HG03439 (cell line): ENCODE measurements around the gene MYO3A.
A peak's percentile ranks its signal among the peaks of the same experiment; 100 is the strongest.

Experiments used
- ATAC-seq: cut with Tn5 transposase; IDR thresholded peaks from one replicate; pipeline ENCODE4 v1.9.1; 2021; ENCODE audit warnings: mild to moderate bottlenecking, moderate library complexity; ENCODE audit not compliant: unreplicated experiment

MYO3A gene, protein sequence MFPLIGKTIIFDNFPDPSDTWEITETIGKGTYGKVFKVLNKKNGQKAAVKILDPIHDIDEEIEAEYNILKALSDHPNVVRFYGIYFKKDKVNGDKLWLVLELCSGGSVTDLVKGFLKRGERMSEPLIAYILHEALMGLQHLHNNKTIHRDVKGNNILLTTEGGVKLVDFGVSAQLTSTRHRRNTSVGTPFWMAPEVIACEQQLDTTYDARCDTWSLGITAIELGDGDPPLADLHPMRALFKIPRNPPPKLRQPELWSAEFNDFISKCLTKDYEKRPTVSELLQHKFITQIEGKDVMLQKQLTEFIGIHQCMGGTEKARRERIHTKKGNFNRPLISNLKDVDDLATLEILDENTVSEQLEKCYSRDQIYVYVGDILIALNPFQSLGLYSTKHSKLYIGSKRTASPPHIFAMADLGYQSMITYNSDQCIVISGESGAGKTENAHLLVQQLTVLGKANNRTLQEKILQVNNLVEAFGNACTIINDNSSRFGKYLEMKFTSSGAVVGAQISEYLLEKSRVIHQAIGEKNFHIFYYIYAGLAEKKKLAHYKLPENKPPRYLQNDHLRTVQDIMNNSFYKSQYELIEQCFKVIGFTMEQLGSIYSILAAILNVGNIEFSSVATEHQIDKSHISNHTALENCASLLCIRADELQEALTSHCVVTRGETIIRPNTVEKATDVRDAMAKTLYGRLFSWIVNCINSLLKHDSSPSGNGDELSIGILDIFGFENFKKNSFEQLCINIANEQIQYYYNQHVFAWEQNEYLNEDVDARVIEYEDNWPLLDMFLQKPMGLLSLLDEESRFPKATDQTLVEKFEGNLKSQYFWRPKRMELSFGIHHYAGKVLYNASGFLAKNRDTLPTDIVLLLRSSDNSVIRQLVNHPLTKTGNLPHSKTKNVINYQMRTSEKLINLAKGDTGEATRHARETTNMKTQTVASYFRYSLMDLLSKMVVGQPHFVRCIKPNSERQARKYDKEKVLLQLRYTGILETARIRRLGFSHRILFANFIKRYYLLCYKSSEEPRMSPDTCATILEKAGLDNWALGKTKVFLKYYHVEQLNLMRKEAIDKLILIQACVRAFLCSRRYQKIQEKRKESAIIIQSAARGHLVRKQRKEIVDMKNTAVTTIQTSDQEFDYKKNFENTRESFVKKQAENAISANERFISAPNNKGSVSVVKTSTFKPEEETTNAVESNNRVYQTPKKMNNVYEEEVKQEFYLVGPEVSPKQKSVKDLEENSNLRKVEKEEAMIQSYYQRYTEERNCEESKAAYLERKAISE (N-terminal part only)

DNA sequence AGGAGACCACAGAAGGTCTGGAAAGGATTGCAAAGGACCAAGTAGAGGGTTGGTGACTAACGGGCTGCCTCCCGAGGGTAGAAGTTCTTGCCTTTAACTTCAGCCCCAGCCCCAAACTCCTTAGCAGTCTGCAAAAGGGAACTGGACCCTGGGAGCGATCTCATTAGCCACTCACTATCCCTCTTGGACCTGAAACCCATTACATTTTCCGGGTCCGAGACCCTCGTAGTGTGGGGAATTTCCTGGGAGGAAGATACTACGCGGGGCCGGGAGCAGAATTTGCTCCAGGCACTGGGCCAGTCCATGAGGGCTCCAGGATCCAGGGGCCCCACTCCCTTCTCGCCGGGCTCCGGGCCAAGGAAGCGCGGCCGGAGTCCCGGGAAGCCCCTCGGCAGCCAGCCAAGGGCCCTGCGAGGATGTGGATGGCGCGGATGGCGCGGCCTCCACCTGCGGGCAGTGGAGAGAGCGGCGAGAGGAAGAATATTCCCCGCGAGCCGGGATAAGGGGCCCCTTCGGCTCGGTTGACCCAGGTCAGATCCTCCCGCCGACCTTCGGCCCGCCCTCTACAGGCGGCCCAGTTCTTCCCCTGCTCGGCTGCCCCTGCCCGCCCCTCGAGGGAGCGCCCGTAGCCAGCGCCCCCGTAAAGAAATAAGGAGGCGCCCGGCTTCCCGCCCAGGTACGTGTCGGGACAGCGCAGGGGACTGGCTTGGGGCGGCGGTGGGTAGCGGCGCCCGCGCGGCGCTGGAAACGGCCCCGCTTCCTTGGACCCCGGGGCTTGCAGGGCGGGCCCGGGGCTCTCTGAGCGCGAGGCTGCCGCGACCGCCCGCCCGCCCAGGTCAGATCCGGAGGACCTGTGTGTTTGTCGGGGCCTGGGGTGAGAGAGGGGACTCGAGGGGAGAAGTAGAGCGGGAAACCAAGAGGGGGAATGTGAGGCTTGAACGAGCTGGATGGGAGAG lies at the start of gene MYO3A:
MYO3A (plus strand) TSS at position 577 of the 956 bp plus-strand sequence. CDS start 17,882 bp downstream, outside the sequence.
- ATAC-seq: no peak

DNA sequence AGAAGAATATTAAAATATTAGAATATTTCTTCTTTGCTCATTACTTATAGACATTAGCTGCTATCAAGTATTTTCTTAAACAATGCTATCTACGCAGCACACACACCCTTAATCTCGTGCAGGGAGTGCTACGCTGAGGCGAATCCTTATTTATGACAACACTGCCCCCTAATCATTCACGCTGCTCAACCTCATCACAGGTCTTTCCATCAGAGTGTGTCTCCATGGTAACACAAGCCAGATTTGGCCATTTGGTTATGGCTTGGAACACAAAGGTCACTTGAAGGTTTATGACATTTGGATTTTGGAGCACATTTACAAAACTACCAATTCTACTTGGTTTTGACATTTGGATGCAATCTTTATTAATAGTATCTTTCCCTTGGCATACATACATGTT lies 45.4 kb upstream of the MYO3A start:
- no peak for ATAC-seq

DNA sequence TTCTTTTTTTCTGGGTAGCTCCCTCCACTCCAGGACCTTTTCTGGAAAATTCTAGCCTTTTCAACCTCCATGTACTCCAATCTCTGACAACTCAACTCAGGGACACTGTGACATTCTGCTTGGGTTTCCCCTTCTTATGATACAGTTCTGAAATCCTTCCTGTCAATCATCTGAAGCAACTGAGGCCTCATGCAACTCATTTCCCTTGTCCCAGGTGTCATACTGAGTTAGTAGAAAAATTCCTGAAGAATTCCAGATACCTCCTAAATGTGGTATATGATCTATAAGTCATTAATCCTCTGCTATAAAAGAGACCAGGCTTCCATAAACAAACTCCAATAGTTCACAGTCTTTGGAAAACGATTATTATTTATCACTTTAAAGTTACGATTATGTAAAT lies 43.0 kb upstream of the MYO3A start:
- ATAC-seq: no peak

DNA sequence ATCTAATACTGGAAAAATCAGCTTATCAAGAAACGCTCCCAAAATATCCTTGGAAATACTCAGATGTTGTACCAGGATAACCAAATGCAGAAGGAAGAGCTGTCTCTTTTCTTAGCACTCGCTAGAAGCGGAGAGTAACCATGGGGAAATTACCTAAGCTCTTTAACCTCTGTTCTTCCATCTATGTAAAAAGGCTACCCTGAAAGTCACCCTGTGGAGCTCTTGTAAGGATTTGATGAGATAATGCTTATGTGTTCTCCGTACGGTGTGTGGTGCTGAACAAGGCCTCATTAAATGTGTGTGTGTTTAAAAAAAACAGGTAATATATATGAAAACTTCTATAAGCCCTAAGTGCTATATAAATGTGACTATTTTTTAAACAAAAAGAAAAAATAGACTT lies 38.2 kb upstream of the MYO3A start:
- ATAC-seq: no peak

DNA sequence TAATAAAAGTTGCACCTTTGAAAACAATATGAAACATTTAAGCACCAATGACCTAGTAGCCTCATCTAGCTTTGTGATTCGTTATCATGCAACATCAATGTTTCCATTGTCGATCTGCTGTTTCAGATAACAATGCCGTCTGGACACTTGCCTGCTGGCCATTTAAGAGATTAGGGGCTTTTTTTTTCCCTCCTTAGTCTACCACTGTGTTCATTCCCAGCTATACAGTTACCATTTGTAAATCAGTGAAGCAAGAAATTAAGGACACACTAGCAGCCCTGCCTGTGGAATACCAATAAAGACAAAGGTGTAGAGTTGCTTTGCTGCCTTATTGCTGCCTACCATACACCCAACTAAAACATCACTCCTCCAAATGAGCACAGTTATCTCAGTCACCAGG lies 37.6 kb upstream of the MYO3A start:
- ATAC-seq: no peak

DNA sequence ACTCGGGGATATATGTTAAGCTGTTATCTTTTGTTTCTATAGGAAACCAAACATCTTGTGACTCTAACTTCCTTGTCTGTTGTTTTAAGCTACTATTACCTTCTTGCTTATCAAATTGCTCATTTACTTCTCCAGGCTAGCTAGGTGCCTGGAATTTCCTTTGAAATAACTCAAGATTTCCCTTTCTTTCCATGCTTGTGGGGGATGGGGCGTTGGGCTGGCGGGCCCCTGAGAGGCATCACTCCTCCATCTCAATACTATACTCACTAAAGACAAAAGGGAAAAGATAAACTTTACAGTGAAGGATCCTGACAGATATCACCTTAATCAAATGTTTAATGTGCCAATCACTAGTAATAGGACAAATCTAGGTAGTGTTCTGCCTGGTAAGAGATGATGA lies 34.7 kb upstream of the MYO3A start:
- ATAC-seq: no peak

DNA sequence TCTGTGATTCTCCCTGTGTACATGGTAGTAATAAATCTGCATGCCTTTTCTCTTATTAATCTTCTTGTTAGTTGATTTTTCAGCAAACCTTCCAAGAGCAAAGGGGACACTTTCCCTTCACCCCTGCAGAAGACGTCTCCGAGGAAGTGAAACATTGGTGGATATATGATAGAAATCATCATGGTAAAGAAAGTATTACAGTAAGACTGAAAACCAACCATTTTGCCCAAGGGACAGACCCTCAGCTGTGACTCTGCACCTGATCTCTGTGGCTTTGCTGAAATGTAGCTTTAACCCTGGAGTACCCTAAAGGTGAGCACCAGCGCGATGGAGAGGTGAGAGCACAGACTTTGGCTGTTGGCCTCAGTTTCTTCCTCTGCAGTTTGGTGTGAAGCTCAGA lies 32.8 kb upstream of the MYO3A start:
- peak; percentile 65 for ATAC-seq

DNA sequence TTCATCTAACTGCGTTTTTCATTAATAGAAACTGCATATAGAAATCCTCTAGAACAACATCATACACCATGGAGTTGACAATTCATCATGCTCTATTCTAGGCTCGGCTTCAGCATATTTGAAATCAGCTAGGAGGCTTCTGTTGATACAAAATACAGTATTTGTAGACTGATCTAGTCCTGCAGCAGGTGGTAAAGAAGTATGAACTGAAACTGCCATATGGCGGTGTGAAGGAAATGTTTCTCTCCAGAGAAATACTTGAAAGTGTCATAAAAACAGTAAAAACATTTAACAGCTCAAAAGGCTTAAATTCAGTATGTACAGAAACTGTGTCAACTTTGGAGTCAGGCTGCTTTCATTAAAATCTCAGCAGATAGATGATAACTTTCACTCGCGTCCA lies 32.0 kb upstream of the MYO3A start:
- no peak for ATAC-seq

DNA sequence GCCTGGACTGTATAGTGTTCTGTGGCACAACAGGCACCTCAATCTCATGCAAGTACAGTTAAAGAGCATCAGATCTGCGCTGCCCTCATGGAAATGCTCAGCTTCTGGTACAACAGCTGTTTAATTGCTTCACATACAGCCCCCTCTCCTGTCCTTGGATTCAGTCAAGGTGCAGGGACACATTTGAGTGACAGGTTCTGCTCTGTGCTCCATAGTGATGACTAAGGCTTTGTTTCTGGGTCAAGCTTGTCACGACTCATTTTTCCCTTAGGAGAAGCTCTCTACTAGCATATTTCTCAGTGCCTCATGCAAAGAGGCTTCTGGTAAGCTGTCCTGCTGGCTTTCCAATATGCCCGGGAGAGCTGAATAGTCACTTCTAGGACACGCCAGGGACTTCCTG lies 26.8 kb upstream of the MYO3A start:
- no peak for ATAC-seq

DNA sequence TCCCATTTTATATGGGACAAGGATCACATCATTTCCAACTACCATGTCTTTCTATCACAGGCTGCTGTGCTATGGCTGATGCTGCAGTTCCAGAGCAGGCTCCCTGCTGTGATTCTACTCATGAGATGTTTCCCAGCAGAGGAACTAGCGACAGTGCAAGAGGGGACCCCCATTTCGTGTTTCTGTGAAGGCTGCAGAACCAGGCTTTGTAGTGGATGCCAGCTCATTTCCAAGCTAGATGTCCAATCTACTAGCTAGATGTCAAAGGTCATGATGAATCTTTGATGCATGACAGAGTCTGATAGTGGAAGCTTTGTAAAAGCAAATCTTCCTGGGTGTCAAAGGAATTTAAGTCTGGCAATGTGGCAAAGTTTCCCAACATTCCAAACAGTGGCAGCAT lies 21.2 kb upstream of the MYO3A start:
- no peak for ATAC-seq

DNA sequence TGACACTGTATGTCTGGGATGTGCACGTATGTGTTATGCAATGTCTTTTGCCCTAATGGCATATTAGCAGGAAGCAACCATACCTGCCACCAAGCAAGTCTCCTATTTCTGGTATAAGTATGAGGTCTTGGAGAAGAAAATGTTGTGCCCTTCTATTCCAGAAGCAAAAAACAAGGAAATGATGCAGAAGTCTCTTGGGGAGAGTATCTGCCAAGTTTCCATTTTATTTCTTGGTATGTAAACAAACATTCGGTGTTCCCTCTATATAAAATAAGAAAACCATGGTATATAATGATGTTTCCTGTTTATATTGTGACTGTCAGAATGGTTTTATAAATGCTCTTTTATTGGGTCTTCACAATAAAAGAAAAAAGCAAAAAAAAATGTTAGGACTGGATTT lies 19.3 kb upstream of the MYO3A start:
- ATAC-seq: no peak

DNA sequence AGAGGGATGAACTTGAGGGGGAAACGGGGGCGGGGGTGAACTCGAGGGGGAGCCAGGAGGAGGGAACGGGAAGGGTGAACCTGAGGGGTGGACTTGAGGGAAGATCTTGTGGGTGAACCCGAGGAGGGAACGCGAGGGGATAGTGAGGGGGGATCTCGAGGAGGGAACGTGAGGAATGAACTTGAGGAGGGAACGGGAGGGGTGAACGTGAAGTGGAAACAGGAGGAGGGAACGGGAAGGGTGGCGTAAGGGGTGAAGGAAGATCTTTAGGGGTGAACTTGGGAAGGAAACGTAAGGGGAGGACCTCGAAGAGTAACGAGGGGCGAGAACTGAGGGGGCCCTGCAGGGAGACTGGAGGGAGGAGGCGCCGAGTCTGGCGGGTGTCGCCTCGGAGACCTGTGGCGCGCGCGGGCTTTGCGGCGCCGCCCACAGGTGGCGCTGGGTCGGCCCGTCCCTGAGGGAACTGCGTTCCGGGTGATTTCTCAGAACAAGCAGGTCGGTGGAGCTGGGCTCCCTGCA lies 651 bp downstream of the MYO3A start:
- no peak for ATAC-seq

DNA sequence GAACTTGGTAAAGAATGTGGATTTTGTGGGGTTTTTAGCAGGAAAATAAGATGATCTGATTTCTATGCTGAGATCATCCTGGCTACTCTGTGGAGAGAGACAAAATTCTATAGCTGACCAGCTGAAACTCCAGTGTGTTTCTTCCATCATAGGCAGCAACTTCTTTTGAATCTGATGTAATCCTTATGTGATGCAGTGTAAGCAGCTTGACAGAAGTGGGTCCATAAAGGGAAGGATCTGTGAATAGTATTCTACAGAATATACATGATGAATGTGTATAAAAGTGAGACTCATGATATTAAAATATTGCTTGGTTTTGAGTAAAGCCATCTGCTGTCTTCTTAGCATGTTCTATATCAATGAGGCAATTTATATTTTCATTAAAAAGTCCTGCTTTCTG lies 4.4 kb downstream of the MYO3A start:
- ATAC-seq: no peak

DNA sequence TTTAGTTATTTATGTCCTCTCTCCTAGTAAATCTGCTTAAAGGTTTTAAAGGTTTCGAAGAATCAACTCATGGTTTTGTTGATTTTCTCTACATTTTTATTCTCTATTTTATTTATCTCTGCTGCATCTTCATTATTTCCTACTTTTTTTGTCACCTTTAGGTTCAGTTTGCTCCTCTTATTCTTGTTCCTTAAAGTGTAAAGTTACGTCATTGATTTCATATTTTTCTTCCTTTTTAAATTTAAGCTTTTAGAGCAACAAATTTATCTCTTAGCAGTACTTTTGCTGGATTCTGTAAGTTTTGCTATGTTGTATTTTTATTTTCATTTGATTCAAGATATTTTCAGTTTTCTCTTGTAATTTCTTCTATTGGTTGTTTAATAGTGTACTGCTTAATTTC lies 10.7 kb downstream of the MYO3A start:
- no peak for ATAC-seq

DNA sequence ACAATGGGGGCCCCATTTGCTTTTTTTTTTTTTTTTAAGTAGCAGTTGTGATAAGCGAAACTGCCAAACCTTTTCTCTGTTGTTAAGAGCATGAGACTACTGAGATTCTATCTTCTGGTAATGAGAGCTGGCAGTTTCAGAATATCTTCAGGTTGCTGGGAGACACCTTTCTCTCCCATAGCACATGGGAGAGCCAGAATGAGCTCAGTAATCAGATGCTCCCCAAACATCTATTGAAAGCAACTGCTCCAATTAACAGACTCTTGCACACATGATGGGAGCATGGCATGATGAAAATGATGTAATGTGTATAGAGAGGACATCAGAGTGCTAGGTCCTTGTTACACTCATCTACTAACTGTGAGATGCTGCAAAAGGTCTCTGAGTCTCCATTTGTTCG lies 18.8 kb downstream of the MYO3A start:
- no peak for ATAC-seq

DNA sequence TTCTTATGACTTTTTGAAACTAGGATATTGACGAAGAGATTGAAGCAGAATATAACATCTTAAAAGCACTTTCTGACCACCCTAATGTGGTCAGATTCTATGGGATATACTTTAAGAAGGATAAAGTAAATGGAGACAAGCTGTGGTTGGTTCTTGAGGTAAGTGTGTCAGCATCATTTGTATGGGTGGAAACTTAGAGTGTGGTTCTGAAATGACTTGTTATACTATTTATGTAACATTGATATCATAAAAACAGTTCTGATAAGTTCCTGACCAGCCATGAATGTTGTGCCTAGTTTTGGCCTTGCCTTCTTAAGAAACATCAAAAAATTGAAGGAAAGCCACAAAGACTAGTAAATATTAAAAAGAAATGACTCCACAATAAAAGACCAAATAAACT lies 20.8 kb downstream of the MYO3A start:
- ATAC-seq: no peak

DNA sequence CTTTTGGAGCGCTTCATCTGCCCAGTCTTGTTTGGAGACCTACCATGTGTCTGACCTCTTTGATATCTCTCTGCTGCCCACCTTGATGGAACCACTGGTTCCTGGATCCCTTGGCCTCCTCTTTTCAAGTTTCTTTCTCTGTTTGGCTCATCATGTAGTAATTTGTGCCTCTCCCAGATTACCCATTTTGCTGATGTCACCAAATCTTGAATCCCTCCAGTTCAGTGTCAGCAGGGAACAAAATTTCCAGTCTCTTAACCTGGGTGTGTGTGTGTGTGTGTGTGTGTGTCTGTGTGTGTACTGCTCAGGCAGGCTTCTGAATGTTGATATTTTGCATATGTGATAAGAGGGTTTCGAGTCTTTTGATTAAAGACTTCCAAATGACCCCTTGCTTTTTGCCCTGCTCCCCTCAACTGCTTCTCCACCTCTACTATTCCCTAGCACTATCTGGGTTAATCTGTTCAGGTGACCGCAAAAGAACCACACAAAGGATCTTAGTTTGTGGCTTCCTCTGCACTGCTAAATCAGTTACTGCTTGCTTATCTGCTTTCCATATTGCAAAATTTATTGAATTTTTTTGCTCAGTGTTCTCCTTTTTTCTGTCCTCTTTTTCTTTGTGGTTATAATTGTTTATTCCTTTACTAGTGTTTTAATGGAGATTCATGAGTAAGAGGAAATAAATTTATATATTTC lies 25.7 kb downstream of the MYO3A start:
- ATAC-seq: no peak

DNA sequence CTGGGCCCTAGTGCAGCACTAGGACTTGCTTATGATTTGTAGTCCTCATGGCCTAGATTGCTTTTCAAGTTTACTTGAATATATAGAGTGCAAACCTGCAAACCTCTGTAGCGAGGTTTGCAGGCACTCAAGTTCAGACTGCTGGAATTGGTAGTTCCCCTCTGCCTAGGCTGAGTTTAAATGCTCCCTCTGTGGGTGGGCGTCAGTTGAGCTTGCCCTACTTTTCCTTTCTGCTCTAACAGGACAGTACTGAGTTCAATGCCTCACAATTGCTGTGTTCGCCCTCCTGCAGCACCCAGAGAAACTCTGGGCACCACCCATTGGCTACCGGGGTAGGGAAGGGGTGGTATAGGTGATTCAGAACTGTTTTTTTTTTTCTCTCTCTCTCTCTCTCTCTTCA lies 31.6 kb downstream of the MYO3A start:
- ATAC-seq: no peak

DNA sequence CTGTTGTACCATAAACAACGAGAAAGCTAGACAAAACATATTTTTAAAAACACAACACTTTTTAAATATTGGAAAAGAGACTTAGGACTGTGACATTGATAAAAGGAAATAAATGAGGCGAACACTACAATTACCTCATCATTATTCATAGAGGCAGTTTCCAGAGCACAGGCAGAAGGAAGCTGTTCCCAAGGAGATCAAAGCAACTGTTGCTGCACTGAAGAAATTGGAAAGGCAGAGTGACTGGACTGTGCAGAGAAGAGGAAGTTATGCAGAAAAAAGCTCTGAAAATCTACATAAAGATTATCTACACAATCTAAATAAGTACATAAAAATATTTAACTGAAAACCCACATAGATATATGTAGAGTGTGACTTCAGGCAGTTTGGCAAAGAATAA lies 32.8 kb downstream of the MYO3A start:
- ATAC-seq: no peak
